Ectodermal cell (in vitro differentiated cells): Measurements from ENCODE around the gene PRKCZ. TPM values are rescaled to one million over a fixed set of nuclear protein-coding genes. Genes with fewer than 3 reads are reported as not detected.

Experiments used
- H3K27ac ChIP-seq: 2 replicates; pipeline ENCODE4 v1.7.0; 2013; ENCODE audit warnings: mild to moderate bottlenecking, low read depth, low read length; ENCODE audit not compliant: insufficient read depth, poor library complexity, severe bottlenecking
- H3K27me3 ChIP-seq: 2 replicates; pipeline ENCODE4 v1.7.0; 2013; ENCODE audit warnings: mild to moderate bottlenecking, low read length; ENCODE audit not compliant: insufficient read depth, control insufficient read depth, poor library complexity, severe bottlenecking
- H3K36me3 ChIP-seq: one replicate; pipeline ENCODE4 v1.7.0; 2013; ENCODE audit warnings: low read length; ENCODE audit not compliant: control insufficient read depth, insufficient read depth
- H3K4me1 ChIP-seq: one replicate; pipeline ENCODE4 v1.7.0; 2013; ENCODE audit warnings: low read length; ENCODE audit not compliant: control insufficient read depth, insufficient read depth
- H3K4me3 ChIP-seq: 2 replicates; pipeline ENCODE4 v1.7.0; 2013; ENCODE audit warnings: low read depth, low read length, control low read depth; ENCODE audit not compliant: insufficient read depth
- H3K9me3 ChIP-seq: 2 replicates; pipeline ENCODE4 v1.7.0; 2013; ENCODE audit warnings: mild to moderate bottlenecking, low read length, moderate library complexity; ENCODE audit not compliant: control insufficient read depth
- WGBS, 2 experiments: methylation state at CpG; one replicate each; pipeline ENCODE4 v1.1.7; 2013; ENCODE audit warnings: missing lambda C conversion rate in 2 of 2; 5-methylcytosine and 5-hydroxymethylcytosine counted together
- polyA plus RNA-seq, 4 experiments: library from polyadenylated mRNA; stranded (reverse); fragments of 50-300 nt; gene quantifications; one replicate each; pipeline ENCODE4 v1.2.3, GENCODE V29; 2013

The PRKCZ gene
- polyA plus RNA-seq (2013, experiment 1 of 4): 37.2 TPM
- polyA plus RNA-seq (2013, experiment 2 of 4): 41.6 TPM
- 26.8 TPM for polyA plus RNA-seq (2013, experiment 3 of 4)
- 26.8 TPM for polyA plus RNA-seq (2013, experiment 4 of 4)

DNA sequence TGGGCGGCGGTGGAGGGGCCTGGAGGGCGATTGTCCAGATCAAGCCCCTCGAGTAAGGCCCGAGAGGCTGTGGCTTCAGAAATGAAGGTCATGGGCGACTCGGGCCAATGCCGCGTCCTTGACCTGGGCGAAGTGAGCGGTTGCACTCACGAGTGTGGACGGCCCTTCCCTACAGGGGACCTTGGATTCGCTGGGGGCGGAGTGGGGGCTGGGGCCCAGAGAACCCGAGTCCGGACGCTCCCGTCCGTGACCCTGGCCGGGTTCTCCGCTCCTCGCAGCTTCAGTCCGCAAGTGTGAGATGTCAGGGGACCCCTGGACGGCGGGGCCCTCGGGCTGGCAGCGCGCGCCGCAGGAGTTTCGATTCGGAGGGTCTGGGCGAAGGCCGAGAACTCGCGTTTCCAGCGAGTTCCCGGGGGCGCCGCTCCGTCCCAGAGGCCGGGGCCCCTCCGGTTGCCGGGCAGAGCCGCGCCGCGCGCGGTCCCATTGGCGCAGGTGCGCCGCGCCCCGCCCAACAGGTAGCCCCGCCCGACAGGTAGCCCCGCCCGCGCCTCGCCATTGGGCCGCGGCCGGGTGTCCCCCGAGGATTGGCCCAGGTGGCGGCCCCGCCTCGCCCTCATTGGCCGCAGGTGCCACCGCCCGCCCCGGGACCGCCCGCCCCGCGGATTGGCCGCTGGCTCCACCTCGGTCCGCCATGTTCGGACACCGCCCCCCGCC is at the start of gene PRKCZ:
Gene PRKCZ (plus strand): TSS at position 694 of the 714 bp plus-strand sequence. CDS start 220 bp downstream, outside the sequence.
- WGBS, 2 experiments: 0 to 1% methylated on average over 83 of the region's 83 CpGs
- H3K36me3 ChIP-seq: no peaks in the 10 kb centered on the region
- H3K27me3 ChIP-seq: peaks cover 64% of the 10 kb centered on the region
- peak within 1 kb of the TSS; percentile 61 for H3K4me3 ChIP-seq
- no peaks in the 10 kb centered on the region for H3K9me3 ChIP-seq
- peak within 1 kb of the TSS; percentile 67 for H3K27ac ChIP-seq
- H3K4me1 ChIP-seq: peaks cover 12% of the 10 kb centered on the region

DNA sequence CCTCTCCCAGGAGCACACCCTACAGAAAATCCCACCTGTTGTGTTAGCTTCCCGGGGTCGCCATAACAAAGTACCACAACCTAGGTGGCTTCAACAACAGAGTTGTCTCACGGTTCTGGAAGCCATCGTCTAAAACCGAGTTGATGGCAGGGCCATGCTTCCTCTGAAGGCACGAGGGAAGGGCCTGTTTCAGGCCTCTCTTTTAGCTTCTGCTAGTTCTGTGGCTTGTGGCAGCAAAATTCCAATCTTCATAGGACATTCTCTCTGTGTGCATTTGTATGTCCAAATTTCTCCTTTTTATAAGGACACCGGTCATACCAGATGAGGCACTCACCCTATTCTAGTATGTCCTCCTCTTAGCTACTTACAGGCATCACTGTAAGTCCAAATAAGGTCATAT is 49.8 kb upstream of the PRKCZ start:
- 88 to 94% methylated on average over 7 of the region's 7 CpGs for WGBS, 2 experiments
- Histone ChIP-seq H3K4me3 (no peak overlapping the region), H3K4me1 (peaks cover 2% of the 10 kb centered on the region), H3K27ac (no peak overlapping the region), H3K27me3 (peaks cover 10% of the 10 kb centered on the region), H3K36me3 (no peaks in the 10 kb centered on the region), H3K9me3 (no peaks in the 10 kb centered on the region)

DNA sequence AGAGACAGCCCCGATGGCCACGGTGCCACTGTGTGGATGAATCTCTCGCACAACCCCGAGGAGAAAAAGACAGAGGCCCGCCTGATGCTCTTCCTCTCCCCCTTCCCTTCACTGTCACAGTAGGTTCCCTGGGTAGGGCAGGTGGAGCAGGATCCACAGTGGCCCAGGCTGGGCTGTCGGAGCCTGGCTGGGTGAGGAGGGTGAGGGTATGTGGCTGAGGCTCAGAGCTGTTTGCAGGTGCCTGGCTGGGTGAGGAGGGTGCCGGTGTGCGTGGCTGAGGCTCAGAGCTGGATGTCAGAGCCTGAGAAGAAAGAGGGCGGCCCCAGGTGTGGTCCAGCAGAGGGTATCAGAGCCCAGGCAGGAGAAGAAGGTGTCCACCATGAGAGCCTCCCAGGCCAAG is 49.4 kb upstream of the PRKCZ start:
- H3K36me3 ChIP-seq: no peaks in the 10 kb centered on the region
- 86 to 87% methylated on average over 9 of the region's 9 CpGs for WGBS, 2 experiments
- H3K27me3 ChIP-seq: peaks cover 10% of the 10 kb centered on the region
- H3K9me3 ChIP-seq: no peaks in the 10 kb centered on the region
- H3K4me1 ChIP-seq: peaks cover 2% of the 10 kb centered on the region
- no peak overlapping the region for H3K27ac ChIP-seq
- H3K4me3 ChIP-seq: no peak overlapping the region

DNA sequence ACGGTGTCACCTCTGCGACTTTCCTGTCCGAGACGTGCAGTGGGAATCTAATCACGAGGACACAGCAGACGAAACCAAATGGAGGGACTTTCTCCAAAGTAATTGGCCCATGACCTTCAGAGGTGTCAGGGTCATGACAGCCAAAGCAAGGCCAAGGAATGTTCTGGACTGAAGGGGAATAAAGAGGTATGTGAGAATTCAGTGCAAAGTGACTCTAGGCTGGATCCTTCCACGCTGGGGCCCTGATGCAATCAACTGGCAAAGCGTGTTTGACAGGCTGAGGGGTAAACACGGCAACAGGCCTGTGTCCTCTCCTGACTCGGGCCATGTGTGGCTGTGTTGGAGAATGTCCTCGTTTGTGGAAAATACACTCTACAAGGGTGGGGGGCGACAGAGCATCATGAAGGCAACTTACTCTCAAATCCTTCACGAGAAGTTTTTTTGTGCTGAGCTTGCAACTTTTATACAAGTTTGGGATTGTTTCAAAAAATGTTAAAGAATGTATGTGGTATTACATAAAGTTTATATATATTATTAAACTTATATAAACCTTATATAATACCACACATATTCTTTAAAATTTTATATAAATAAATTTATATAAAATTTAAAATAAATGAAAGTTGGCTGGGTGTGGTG is 48.3 kb upstream of the PRKCZ start:
- no peaks in the 10 kb centered on the region for H3K36me3 ChIP-seq
- peaks cover 2% of the 10 kb centered on the region for H3K4me1 ChIP-seq
- no peak overlapping the region for H3K27ac ChIP-seq
- no peaks in the 10 kb centered on the region for H3K9me3 ChIP-seq
- WGBS, 2 experiments: 92% methylated on average over 13 of the region's 13 CpGs
- no peak overlapping the region for H3K4me3 ChIP-seq
- peaks cover 10% of the 10 kb centered on the region for H3K27me3 ChIP-seq

DNA sequence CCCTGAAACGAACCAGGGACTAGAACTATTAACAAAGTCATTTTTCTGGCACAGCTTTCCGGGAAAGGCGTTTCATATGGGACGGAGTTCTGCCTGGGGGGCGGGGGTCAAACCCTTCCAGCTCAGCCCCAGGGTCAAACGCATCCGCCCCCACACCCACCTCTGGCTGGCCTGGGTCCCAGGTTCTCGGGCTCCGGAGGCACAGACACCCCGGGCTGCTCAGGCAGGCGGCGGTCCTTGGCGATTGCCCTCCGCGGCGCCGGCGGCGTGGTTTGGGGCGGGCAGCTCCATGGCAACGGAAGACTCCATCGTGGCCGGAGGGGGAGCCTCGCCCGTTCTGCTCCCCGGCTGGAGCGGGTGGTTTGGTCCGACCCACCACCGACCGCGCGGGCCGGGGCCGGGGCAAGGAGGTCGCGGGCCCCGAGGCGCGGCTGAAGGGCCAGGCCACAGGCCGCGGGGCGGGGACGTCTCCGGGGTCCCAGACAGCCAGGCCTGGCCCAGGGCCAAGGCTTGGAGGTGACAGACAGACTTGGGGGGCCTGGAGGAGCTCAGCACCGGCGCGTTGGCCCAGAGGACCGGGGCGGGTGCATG is 46.6 kb upstream of the PRKCZ start, which contains the start of gene CFAP74:
Gene CFAP74 (minus strand): TSS at position 246 of the 591 bp plus-strand sequence. CDS start 12,830 bp downstream, outside the sequence.
- Histone ChIP-seq H3K27me3 (peaks cover 10% of the 10 kb centered on the region), H3K4me3 (peak within 1 kb of the TSS; percentile 26), H3K4me1 (peaks cover 2% of the 10 kb centered on the region), H3K9me3 (no peaks in the 10 kb centered on the region), H3K27ac (no peak within 1 kb of the TSS), H3K36me3 (no peaks in the 10 kb centered on the region)
- WGBS, 2 experiments: 6 to 7% methylated on average over 49 of the region's 49 CpGs

DNA sequence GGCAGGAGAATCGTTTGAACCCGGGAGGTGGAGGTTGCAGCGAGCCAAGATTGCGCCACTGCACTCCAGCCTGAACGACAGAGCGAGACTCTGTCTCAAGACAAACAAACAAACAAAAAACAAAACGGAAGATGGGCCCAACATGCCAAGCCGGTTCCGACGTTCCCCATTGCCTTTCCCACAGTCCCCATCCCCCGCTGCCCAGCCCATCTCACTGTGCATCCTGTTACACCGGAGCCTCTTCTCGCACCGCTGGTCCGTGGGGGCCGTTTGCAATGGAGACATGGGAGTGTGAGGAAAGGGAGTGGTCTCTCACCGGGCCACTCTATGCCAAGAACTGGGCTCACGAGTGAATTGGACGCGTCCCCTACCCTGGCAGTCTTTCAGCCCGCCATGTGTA is 45.4 kb upstream of the PRKCZ start:
- Histone ChIP-seq H3K9me3 (no peaks in the 10 kb centered on the region), H3K36me3 (no peaks in the 10 kb centered on the region), H3K4me3 (no peak overlapping the region), H3K27me3 (peaks cover 10% of the 10 kb centered on the region), H3K27ac (no peak overlapping the region), H3K4me1 (peaks cover 2% of the 10 kb centered on the region)
- WGBS, 2 experiments: 91 to 92% methylated on average over 21 of the region's 21 CpGs

DNA sequence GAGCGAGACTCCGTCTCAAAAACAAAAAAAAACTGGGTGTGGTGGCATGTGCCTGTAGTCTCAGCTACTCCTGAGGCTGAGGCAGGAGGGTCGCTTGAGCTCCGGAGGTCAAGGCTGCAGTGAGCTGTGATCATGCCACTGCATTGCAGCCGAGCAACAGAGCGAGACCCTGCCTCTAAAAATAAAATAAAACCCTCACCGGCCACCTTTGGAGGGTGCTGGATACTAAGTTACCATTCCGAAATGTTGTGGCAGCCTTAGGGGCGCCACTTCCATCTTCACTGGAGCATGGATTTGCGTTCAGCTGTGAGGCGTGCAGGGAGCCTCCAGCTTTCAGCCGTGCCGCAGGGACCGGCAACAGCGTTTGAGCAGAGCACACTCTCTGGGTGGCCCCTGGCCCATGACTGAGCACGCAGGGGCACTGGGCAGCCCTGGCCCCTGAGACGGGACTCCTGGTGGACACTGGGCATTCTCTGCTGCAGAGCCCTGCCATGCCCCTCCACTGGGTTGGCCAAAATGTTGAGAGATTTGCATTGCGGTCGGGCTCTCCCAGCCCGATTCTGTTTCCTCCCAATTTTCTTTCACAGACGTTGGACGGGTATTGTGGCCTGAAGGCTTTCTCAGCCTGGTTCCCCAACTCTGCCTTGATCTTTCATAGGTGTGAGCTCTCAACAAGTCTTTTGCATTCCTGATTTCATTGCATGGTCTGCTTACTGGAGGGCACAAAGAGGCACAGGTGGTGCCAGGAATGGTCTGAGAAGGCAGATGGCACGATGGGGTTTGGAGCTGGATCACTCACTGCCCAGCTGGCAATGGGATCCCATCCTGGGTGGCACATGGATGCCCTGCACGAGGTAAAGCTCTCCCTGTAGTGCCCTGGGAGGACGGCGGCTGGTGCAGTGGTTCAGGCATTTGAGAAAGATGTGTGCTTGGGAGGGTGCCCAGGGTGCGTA is 40.8 kb upstream of the PRKCZ start:
- Histone ChIP-seq H3K9me3 (no peaks in the 10 kb centered on the region), H3K4me1 (no peaks in the 10 kb centered on the region), H3K36me3 (no peaks in the 10 kb centered on the region), H3K27ac (no peak overlapping the region), H3K27me3 (no peaks in the 10 kb centered on the region), H3K4me3 (no peak overlapping the region)
- 92 to 93% methylated on average over 27 of the region's 27 CpGs for WGBS, 2 experiments

DNA sequence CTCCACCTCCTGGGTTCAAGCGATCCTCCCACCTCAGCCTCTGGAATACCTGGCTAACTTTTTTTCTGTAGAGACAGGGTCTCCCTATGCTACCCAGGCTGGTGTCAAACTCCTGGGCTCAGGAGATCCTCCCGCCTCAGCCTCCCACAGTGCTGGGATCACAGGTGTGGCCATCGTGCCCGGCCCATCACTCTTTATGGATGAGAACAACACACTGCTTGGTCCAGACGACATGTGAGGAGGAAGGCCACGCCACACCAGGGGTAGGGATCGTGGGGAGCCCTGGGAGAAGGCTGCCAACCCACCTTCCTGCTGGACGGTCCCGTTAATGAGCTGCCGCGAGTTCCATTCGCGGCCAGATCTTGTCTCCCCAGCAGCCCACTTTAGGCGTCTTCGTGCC is 36.0 kb upstream of the PRKCZ start:
- peaks cover 19% of the 10 kb centered on the region for H3K27me3 ChIP-seq
- WGBS, 2 experiments: 94 to 95% methylated on average over 15 of the region's 15 CpGs

DNA sequence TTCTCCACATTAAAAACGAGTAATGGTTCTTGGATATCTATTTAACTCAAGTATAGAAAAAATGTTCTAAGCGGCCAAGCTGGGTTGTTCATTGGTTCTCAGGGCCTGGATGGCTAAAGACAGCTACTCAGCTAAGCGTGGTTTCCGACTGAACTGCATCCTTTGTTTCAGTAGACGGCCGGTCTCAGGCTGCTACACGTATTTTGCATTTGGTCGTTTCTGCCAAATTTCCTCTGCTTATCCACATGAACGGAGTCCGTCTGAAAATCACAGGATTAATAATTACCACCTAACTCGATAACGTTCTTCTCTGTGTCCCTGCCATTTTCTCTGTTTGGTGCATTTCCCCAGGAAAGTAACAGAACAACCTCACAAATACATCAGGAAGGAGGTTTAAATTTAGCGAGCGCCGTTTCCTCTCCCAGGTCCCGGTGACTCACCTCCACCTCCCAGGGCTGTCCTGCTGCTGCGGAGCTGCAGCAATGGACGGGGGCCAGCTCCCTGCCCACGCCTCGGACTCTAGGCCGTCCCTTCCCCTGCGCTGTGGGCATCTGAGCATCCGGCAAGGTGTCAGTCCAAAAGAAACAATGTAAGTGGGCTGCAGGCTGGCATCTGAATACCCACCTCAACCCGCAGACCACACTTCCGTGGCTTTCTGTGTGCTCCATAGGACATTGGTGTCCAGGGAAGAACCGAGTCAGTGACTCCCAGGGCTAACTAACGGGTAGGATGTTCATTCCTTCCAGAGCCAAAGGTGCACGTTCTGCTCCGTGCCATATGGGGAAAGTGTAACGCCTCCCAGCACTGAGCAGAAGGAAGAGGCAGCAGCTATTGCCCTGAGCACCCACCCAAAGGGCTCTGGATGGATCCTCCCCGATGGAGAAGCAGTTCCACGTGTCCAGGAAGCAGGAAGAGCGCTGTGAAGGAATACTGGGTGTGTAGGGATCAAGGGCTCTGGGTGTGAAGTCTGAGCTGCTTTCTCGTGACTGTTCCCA is 35.2 kb upstream of the PRKCZ start:
- H3K36me3 ChIP-seq: no peaks in the 10 kb centered on the region
- WGBS, 2 experiments: 80 to 82% methylated on average over 34 of the region's 34 CpGs
- no peak overlapping the region for H3K4me3 ChIP-seq
- no peaks in the 10 kb centered on the region for H3K9me3 ChIP-seq
- no peak overlapping the region for H3K27ac ChIP-seq
- H3K27me3 ChIP-seq: peaks cover 28% of the 10 kb centered on the region
- no peaks in the 10 kb centered on the region for H3K4me1 ChIP-seq

More for the DNA sequence above, 36.0 kb upstream of the PRKCZ start:
- H3K9me3 ChIP-seq: no peaks in the 10 kb centered on the region
- H3K4me1 ChIP-seq: no peaks in the 10 kb centered on the region
- no peak overlapping the region for H3K27ac ChIP-seq
- H3K4me3 ChIP-seq: no peak overlapping the region
- no peaks in the 10 kb centered on the region for H3K36me3 ChIP-seq
